IgD-negative memory B cell (primary cell): ENCODE results near the gene HTT-AS. TPM values are rescaled to one million over a fixed set of nuclear protein-coding genes. Genes with fewer than 3 reads are reported as not detected.
"Not testable (repeated sequence)": the region's sequence is repeated elsewhere in the genome, so short reads cannot be mapped to it uniquely, and the experiment has no call there.

Experiments used
- H3K27ac Mint-ChIP-seq, 3 donors: one replicate each; pipeline ENCODE4 v1.8.0; 2020 to 2022; ENCODE audit warnings: mild to moderate bottlenecking in 3 of 3, mixed read lengths in 3 of 3, moderate library complexity in 1 of 3
- H3K27me3 Mint-ChIP-seq: one replicate; pipeline ENCODE4 v1.8.0; 2021; ENCODE audit warnings: mixed read lengths
- H3K36me3 Mint-ChIP-seq: one replicate; pipeline ENCODE4 v1.8.0; 2020; ENCODE audit warnings: mild to moderate bottlenecking, mixed read lengths
- H3K4me1 Mint-ChIP-seq, 3 donors: one replicate each; pipeline ENCODE4 v1.8.0; 2020 to 2022; ENCODE audit warnings: mixed read lengths in 3 of 3, mild to moderate bottlenecking in 1 of 3
- H3K4me3 Mint-ChIP-seq, 4 donors: one replicate each; pipeline ENCODE4 v1.8.0; 2020 to 2022; ENCODE audit warnings: mild to moderate bottlenecking in 4 of 4, mixed read lengths in 4 of 4, moderate library complexity in 3 of 4
- H3K9me3 Mint-ChIP-seq, 3 donors: one replicate each; pipeline ENCODE4 v1.8.0; 2020 to 2021; ENCODE audit warnings: mixed read lengths in 3 of 3, mild to moderate bottlenecking in 1 of 3
- polyA plus RNA-seq: library from polyadenylated mRNA; unstranded; fragments of 300-500 nt; fragmentation: Illumina TruSeq; gene quantifications from one replicate; pipeline ENCODE4 v1.2.3, GENCODE V29; 2021

HTT-AS gene
- polyA plus RNA-seq, 1 donor from 2014 or later = not detected

DNA sequence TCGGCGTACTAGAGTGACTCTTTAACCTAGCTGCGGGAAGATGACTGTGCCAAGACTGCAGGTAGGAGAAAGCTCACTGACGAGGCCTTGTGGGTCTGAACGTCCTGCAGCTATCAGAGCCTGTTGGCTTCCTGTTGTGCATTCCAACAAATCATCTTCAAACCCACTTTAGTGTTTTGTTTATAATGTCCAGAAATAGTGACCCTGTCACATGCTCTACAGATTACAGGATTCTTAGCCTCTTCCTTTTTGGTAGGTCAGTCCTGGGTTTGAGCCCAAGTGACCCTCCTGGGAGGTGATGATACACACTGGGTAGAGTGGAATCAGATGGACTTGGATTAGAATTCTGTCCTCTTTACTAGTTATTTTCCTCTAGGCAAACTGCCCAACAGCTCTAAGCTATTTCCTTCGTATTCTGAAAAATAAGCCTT is 33.4 kb upstream of the HTT-AS start:
- Mint-ChIP-seq H3K27ac (no peak overlapping the region), H3K9me3 (no peaks in the 10 kb centered on the region), H3K36me3 (peaks cover 2% of the 10 kb centered on the region), H3K4me3 (no peak overlapping the region), H3K27me3 (no peaks in the 10 kb centered on the region), H3K4me1 (peaks cover 0 to 7% (median 5%) of the 10 kb centered on the region in 3 donors)

DNA sequence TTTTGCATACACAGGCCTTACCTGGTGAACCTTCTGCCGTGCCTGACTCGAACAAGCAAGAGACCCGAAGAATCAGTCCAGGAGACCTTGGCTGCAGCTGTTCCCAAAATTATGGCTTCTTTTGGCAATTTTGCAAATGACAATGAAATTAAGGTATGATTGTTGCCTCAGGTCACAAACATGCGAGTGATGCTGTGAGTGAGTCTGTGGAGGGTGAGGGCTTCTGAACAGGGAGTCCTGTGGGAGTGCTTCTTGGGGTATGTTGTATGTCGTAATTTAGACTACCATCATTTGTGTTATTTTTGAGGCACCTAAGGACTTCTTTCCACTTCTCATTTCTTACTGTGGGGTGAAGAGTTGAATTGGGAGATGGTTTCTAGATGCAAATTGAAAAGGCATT is 32.9 kb upstream of the HTT-AS start:
- H3K9me3 Mint-ChIP-seq = no peaks in the 10 kb centered on the region
- H3K36me3 Mint-ChIP-seq = peaks cover 2% of the 10 kb centered on the region
- H3K4me3 Mint-ChIP-seq = no peak overlapping the region
- H3K27ac Mint-ChIP-seq = no peak overlapping the region
- H3K27me3 Mint-ChIP-seq = no peaks in the 10 kb centered on the region
- peaks cover 0 to 7% (median 5%) of the 10 kb centered on the region in 3 donors for H3K4me1 Mint-ChIP-seq

DNA sequence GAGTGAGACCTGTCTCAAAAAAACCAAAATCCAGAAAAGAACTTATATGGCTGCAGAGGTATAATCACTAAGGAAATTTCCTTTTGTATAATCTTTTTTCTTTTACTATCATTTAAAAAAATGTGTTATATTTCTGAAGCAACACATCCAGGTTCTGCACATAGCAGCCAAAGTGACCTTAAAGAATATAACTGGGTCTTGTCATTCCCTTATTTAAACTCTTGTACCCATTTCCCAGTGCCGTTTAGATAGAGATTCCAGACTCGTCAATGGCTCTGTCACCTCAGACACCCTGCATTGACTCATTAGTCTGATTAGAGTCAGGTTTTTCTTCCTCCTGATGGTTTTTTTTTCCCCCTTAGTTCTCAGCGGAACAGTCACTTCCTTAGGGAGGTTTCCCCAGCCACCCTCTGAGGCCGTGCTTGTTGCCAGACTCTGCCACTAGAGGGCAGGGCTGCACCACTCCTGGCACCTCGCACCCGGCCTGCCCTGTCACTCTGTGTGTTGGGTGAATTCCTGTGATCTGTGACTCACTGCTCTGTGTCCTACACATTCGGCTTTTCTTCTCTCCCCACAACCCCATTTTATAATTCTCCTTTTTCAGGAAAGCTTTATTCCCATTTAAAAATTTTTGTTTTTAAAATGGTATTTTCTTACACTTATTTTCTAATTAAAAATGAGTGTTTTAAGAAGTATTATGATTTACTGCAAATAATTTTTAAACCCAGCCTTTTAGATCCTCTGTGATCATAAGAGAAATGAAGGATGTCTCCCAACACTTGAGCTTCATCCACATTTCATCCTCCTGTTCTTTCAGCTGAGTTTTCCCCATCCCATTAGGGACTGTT is 32.2 kb upstream of the HTT-AS start:
- peaks cover 4 to 7% (median 5%) of the 10 kb centered on the region in 3 donors for H3K4me1 Mint-ChIP-seq
- peaks cover 2% of the 10 kb centered on the region for H3K36me3 Mint-ChIP-seq
- peak overlapping the region in 2 of 3 donors; percentile 86 to 88 for H3K27ac Mint-ChIP-seq
- H3K4me3 Mint-ChIP-seq = no peak overlapping the region
- no peaks in the 10 kb centered on the region for H3K9me3 Mint-ChIP-seq
- H3K27me3 Mint-ChIP-seq = no peaks in the 10 kb centered on the region

DNA sequence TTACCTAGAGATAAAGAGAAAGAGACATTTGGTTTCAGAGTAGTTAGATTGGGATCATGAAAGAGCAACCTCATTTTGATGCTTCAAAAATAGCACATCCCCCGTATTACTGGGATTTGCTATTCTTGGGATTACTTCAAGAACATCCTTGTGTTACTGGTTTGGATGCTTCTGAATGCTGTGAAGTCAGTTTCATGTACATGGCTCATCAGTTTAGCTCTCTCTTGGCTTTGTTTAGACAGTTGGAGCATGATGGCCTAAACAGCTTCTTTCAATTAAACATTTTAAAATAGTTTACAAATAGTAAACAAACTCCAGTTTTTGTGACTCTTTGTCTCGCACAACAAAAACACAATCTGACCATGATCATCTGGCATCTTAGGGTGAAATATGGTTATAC is 24.0 kb upstream of the HTT-AS start:
- H3K4me1 Mint-ChIP-seq = peaks cover 0 to 6% (median 0%) of the 10 kb centered on the region in 3 donors
- H3K27ac Mint-ChIP-seq = no peak overlapping the region
- no peaks in the 10 kb centered on the region for H3K9me3 Mint-ChIP-seq
- peaks cover 5% of the 10 kb centered on the region for H3K36me3 Mint-ChIP-seq
- no peak overlapping the region for H3K4me3 Mint-ChIP-seq
- H3K27me3 Mint-ChIP-seq = no peaks in the 10 kb centered on the region

- Mint-ChIP-seq H3K36me3 (peaks cover 10% of the 10 kb centered on the region), H3K27ac (no peak overlapping the region), H3K27me3 (no peaks in the 10 kb centered on the region), H3K4me1 (peaks cover 1 to 5% (median 4%) of the 10 kb centered on the region in 3 donors), H3K4me3 (no peak overlapping the region), H3K9me3 (no peaks in the 10 kb centered on the region)
Observed at GRCh38 chr4:3096202-3096601, 21.9 kb upstream of the HTT-AS start.

- not testable (repeated sequence) for H3K9me3 Mint-ChIP-seq, H3K4me3 Mint-ChIP-seq, H3K27me3 Mint-ChIP-seq, H3K27ac Mint-ChIP-seq, H3K4me1 Mint-ChIP-seq, H3K36me3 Mint-ChIP-seq
Observed at GRCh38 chr4:3094701-3095100, 20.4 kb upstream of the HTT-AS start.

GRCh38 chr4:3091464-3091863 is 17.1 kb upstream of the HTT-AS start:
- Mint-ChIP-seq H3K27me3 (no peaks in the 10 kb centered on the region), H3K4me1 (peaks cover 4 to 13% (median 6%) of the 10 kb centered on the region in 3 donors), H3K27ac (no peak overlapping the region), H3K9me3 (no peaks in the 10 kb centered on the region), H3K4me3 (no peak overlapping the region), H3K36me3 (peaks cover 10% of the 10 kb centered on the region)

DNA sequence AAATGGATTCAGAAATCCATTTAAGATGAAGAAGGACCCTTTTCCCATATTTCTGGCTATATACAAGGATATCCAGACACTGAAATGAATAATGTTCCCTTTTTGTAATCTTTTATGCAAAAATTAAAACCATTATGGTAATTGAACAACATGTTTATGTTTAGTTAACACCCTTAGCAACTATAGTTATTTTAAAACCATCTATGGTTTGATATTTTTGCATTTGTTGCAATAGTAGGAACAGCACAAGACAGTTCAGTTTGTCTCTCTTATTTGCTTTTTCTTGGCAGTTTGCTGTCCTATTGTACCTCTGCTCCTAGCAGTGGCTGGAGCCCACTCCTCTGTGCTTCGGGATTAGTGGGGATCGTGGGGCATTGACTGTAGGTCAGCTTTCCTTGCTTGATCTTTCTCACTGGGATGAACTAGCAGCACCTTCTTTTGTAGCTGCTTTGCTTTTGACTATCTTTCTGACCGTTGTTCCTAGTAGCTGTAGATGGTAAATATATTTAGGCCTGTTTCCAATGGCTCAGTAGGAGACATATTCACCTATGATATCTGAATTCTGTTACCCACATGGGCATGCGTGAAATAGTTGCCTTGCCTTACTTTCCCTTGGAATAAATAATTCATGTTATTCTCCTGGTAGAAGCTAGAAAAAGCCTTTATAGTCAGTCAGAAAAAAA is 12.9 kb upstream of the HTT-AS start:
- Mint-ChIP-seq H3K9me3 (no peaks in the 10 kb centered on the region), H3K27ac (peak overlapping the region in 1 of 3 donors; percentile 29), H3K4me1 (peaks cover 17 to 40% (median 25%) of the 10 kb centered on the region in 3 donors)

GRCh38 chr4:3085948-3086670 is 11.8 kb upstream of the HTT-AS start:
- H3K9me3 Mint-ChIP-seq = no peaks in the 10 kb centered on the region
- H3K27ac Mint-ChIP-seq = peak overlapping the region in 2 of 3 donors; percentile 1 to 5
- peaks cover 2% of the 10 kb centered on the region for H3K36me3 Mint-ChIP-seq
- H3K4me1 Mint-ChIP-seq = peaks cover 19 to 35% (median 25%) of the 10 kb centered on the region in 3 donors
- H3K27me3 Mint-ChIP-seq = no peaks in the 10 kb centered on the region
- no peak overlapping the region for H3K4me3 Mint-ChIP-seq

More for the DNA sequence above, 12.9 kb upstream of the HTT-AS start:
- Mint-ChIP-seq H3K4me3 (no peak overlapping the region), H3K27me3 (no peaks in the 10 kb centered on the region), H3K36me3 (peaks cover 4% of the 10 kb centered on the region)

DNA sequence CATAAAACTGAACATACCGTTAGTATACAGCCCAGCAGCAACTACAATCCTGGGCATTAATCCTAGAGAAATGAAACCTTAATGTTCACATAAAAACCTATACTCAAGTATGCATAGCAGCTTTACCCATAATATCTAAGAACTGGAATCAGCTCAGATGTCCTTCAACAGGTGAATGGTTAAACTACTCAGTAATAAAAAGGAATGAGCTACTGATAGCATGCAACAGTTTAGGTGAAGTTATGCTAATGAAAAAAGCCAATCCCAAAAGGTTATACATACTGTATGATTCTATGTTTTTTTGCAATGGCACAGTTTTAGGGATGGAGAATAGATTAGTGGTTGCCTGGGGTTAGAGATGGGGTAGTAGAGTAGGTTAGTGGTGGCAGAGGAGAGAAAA is 9.4 kb upstream of the HTT-AS start:
- H3K4me1 Mint-ChIP-seq = peaks cover 29 to 42% (median 40%) of the 10 kb centered on the region in 3 donors
- no peak overlapping the region for H3K27ac Mint-ChIP-seq
- peak overlapping the region in 1 of 4 donors; percentile 2 for H3K4me3 Mint-ChIP-seq
- H3K27me3 Mint-ChIP-seq = no peaks in the 10 kb centered on the region
- H3K36me3 Mint-ChIP-seq = no peaks in the 10 kb centered on the region
- H3K9me3 Mint-ChIP-seq = no peaks in the 10 kb centered on the region

DNA sequence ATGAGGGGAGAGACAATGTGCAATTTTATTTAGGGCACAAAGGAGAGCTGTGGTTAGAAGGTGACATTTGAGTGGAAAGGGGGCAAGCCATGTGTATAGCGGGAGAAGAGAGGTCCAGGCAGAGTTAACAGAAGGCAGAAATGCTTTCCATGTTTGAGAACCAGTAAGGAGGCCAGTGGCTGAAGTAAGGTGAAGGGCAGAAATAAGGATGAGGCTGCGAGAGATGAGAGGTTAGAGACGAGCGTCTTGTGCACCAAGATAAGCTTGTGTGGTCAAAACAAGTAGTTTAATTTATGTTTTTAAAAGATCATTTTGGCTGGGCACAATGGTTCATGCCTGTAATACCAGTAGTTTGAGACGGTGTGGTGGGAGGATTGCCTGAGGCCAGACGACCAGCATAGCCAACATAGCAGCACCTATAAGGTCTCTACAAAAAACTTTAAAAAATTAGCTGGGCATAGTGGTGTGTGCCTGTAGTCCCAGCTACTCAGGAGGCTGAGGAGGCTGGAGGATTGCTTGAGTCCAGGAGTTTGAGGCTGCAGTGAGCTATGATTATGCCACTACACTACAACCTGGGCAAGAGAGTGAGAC is 8.7 kb upstream of the HTT-AS start:
- H3K4me3 Mint-ChIP-seq = no peak overlapping the region
- H3K4me1 Mint-ChIP-seq = peaks cover 31 to 44% (median 37%) of the 10 kb centered on the region in 3 donors

DNA sequence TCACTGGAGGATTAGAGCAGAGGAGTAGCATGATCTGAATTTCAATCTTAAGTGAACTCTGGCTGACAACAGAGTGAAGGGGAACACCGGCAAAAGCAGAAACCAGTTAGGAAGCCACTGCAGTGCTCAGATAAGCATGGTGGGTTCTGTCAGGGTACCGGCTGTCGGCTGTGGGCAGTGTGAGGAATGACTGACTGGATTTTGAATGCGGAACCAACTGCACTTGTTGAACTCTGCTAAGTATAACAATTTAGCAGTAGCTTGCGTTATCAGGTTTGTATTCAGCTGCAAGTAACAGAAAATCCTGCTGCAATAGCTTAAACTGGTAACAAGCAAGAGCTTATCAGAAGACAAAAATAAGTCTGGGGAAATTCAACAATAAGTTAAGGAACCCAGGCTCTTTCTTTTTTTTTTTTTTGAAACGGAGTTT is 5.4 kb upstream of the HTT-AS start:
- Mint-ChIP-seq H3K27ac (peak overlapping the region; percentile 36 to 85 (median 57)), H3K4me3 (peak overlapping the region; percentile 41 to 85 (median 64))

More for the DNA sequence above, 8.7 kb upstream of the HTT-AS start:
- Mint-ChIP-seq H3K27me3 (no peaks in the 10 kb centered on the region), H3K9me3 (no peaks in the 10 kb centered on the region), H3K27ac (peak overlapping the region in 2 of 3 donors; percentile 35 to 43), H3K36me3 (no peaks in the 10 kb centered on the region)

GRCh38 chr4:3077796-3078195 is 3.5 kb upstream of the HTT-AS start:
- no peaks in the 10 kb centered on the region for H3K27me3 Mint-ChIP-seq
- peak overlapping the region; percentile 43 to 87 (median 64) for H3K4me3 Mint-ChIP-seq
- H3K9me3 Mint-ChIP-seq = no peaks in the 10 kb centered on the region
- no peaks in the 10 kb centered on the region for H3K36me3 Mint-ChIP-seq
- H3K4me1 Mint-ChIP-seq = peaks cover 29 to 42% (median 34%) of the 10 kb centered on the region in 3 donors
- H3K27ac Mint-ChIP-seq = peak overlapping the region; percentile 36 to 91 (median 57)

More for the DNA sequence above, 5.4 kb upstream of the HTT-AS start:
- Mint-ChIP-seq H3K36me3 (no peaks in the 10 kb centered on the region), H3K9me3 (no peaks in the 10 kb centered on the region), H3K27me3 (no peaks in the 10 kb centered on the region), H3K4me1 (peaks cover 38 to 51% (median 39%) of the 10 kb centered on the region in 3 donors)

- Mint-ChIP-seq H3K4me1 (peaks cover 24 to 32% (median 31%) of the 10 kb centered on the region in 3 donors), H3K27ac (peak overlapping the region in 2 of 3 donors; percentile 47 to 72), H3K9me3 (no peaks in the 10 kb centered on the region), H3K36me3 (no peaks in the 10 kb centered on the region), H3K4me3 (peak overlapping the region; percentile 87 to 97 (median 92)), H3K27me3 (no peaks in the 10 kb centered on the region)
Observed at GRCh38 chr4:3075652-3075981, 1.3 kb upstream of the HTT-AS start.
